Islet of Langerhans (tissue), 1 donor: Measurements from ENCODE around the gene MFSD1.

ENCODE experiments used
- FAIRE-seq: peaks from one replicate; lab custom pipeline; 2011; peaks lifted over from hg19 to GRCh38; lab: Jason Lieb, UNC

Gene MFSD1

DNA sequence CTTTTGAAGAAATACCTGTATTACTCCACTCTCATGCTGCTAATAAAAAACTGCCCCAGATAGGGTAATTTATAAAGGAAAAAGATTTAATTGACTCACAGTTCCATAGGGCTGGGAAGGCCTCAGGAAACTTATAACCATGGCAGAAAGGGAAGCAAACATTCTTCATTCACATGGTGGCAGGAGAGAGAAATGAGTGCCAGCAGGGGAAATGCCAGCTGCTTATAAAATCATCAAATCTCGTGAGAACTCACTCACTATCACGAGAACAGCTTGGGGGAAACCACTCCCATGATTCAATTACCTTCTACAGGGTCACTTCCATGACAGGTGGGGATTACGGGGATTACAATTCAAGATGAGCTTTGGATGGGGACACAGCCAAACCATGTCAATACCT, 18.7 kb downstream of the MFSD1 start:
- FAIRE-seq = no peak

DNA sequence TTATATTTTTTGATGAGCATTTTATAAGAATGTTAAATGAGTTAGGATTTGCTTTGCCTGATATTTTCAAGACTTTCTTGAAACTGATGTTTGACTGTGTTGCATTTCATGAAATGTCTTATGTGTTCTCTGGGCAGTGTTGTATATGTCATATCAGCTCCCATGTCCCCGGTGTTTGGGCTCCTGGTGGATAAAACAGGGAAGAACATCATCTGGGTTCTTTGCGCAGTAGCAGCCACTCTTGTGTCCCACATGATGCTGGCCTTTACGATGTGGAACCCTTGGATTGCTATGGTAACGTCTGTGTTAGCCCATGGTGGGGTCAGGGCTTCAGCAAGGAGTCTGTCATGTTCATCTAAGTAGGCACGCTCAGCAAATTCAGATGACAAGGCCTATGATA, 20.0 kb downstream of the MFSD1 start:
- no peak for FAIRE-seq

- no peak for FAIRE-seq
These were observed 21.6 kb downstream of the MFSD1 start for GRCh38 chr3:158823426-158823825.

- no peak for FAIRE-seq
These were observed 25.9 kb downstream of the MFSD1 start for GRCh38 chr3:158827773-158828172.

- FAIRE-seq = no peak
These were observed 28.5 kb downstream of the MFSD1 start for GRCh38 chr3:158830391-158830790.

GRCh38 chr3:158831861-158832260, 30.0 kb downstream of the MFSD1 start:
- FAIRE-seq = no peak

- no peak for FAIRE-seq
These were observed 33.8 kb downstream of the MFSD1 start for GRCh38 chr3:158835631-158836030.

- FAIRE-seq = no peak
These were observed 34.5 kb downstream of the MFSD1 start for GRCh38 chr3:158836312-158836711.

GRCh38 chr3:158837240-158837639, 35.4 kb downstream of the MFSD1 start:
- FAIRE-seq = no peak

DNA sequence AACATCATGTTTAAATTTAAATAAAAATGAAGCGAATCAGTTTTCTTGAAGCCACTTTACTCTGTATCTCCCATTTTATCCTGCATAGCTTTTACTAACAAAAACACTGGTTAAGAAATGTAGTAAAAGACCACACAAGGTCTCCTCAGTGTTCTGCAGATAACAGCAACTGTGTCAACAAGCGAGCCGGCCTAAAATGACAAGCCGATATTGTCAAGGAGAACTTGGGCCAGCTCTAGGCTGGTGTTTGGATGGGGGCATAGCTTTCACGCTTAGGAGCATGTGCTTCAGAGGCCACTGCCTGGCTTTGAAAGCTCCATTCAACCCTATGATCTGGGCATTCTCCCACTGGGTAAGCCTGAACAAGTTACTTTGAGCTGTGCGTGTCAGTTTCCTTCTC, 38.1 kb downstream of the MFSD1 start:
- no peak for FAIRE-seq

DNA sequence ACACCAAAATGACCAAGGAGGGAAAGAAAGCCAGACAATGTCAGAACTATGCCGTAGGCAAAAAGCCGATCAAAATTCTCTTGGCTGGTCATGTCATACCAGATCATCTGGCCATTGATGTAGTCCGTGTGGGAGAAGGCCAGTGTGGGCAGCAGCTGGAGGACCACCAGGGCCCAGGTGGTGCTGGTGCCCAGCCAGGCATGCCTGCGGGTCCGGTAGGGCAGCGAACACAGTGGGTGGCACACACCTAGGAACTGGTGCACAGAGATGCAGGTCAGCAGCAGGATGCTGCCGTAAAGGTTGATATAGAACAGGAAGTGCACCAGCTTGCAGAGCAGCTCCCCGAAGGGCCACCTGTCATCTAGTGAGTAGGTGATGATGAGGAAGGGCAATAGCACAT, 39.5 kb downstream of the MFSD1 start:
- FAIRE-seq = no peak

DNA sequence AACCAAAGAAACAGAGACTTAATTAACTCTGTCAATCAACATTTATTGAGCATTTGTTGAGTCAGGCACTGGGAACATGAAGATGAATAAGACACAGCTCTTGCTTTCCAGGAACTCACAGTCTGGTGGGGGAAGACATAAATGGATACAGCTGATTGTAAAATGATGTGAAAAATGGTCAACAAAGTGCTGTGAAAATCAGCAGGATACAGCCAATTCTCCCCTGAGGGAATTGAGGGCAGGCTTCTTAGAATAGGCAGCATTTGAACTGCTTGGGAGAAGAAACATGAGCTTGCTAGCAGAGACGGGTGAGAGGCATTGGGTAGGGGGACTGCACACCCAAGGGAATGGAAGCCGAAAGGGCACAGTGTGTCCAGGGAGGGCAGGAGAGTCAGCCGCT, 41.1 kb downstream of the MFSD1 start:
- no peak for FAIRE-seq

GRCh38 chr3:158845765-158846350, 44.0 kb downstream of the MFSD1 start:
- FAIRE-seq = peak; percentile 33

- FAIRE-seq = no peak
These were observed 45.1 kb downstream of the MFSD1 start for GRCh38 chr3:158846803-158847451.

DNA sequence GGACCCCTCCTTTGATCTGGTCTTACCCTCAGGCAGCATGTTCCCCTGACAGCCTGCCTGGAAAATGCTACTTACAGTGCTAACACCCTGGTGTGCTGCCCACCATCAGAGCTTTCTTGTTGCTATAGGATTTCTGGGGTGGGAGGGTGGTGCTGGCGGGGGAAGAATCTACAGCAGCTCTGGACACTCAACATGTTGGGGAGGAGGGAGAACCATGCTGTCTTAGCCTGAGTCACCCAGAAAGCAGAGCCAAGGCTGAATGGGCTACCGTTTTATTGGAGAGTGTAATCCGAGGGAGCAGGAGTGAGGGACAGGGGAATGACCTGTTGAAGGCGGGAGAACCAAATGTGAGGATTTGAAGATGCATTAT, 45.6 kb downstream of the MFSD1 start:
- FAIRE-seq = no peak

- no peak for FAIRE-seq
These were observed 46.0 kb downstream of the MFSD1 start for GRCh38 chr3:158847885-158848284.

DNA sequence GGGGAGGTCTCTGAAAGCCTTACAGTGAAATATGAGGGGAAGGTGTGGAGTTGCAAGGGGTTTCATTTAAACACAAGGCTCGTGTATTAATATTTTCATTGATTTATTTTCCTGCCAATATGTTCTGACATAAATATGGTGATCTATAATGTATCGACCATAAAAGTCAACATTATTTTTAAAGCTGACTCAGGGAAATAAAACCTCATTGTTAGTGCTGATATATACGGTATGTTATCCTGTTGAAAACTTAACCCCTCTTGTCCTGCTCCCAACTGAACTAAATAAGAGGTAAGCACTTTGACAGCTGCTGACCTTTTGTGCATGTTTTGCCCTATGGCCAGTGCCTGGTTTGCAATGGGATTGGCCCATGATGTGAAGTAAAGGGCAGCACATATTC, 47.9 kb downstream of the MFSD1 start:
- no peak for FAIRE-seq

GRCh38 chr3:158859362-158859761, 57.5 kb downstream of the MFSD1 start:
- no peak for FAIRE-seq

- no peak for FAIRE-seq
These were observed 61.4 kb downstream of the MFSD1 start for GRCh38 chr3:158863247-158863646.

GRCh38 chr3:158864492-158864891, 62.6 kb downstream of the MFSD1 start:
- no peak for FAIRE-seq

DNA sequence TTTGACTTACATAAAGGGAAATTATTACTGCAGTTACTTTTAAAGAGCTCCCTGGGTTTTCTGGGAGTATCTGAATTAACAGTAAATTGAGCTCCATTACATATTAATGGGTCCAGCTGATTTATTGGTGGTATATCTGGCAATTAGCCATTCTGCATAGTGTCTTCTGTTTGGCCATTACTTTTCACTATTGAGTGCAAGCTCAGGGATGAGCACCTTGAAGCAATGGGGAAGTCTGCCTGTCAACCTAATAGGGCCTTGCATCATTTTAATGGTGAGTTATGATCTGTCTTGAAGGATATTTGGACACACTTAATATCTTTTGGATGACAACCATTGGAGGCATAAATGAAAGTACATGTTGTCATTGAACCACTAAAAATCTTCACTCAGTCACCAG, 73.8 kb downstream of the MFSD1 start:
- no peak for FAIRE-seq
